HG03025 (cell line): ENCODE measurements around the gene PNPLA2.

Experiments used
- ATAC-seq: cut with Tn5 transposase; IDR thresholded peaks from one replicate; pipeline ENCODE4 v1.9.1; 2021; ENCODE audit warnings: mild to moderate bottlenecking, moderate library complexity; ENCODE audit not compliant: unreplicated experiment, low FRiP score

PNPLA2 gene

GRCh38 chr11:839875-840617, 21.3 kb downstream of the PNPLA2 start:
- ATAC-seq, result no peak

GRCh38 chr11:841981-842369, 23.3 kb downstream of the PNPLA2 start:
- peak; percentile 21 for ATAC-seq

- ATAC-seq, result peak; percentile 52
These were observed 23.8 kb downstream of the PNPLA2 start, which contains the start of the genes POLR2L and TSPAN4 for GRCh38 chr11:842370-843002. Gene POLR2L, minus strand, starts transcription at chr11:842529. Its CDS starts 21 bp downstream, at chr11:842508. Gene TSPAN4, plus strand, starts transcription at chr11:842852. Its CDS starts 7,453 bp downstream, at chr11:850305.

GRCh38 chr11:843086-843734, 24.5 kb downstream of the PNPLA2 start:
- ATAC-seq, result peak; percentile 2

- ATAC-seq, result no peak
These were observed 25.3 kb downstream of the PNPLA2 start for GRCh38 chr11:843818-844692.

GRCh38 chr11:844693-845644, 26.3 kb downstream of the PNPLA2 start:
- no peak for ATAC-seq

GRCh38 chr11:845872-846495, 27.3 kb downstream of the PNPLA2 start:
- no peak for ATAC-seq

- no peak for ATAC-seq
These were observed 27.9 kb downstream of the PNPLA2 start for GRCh38 chr11:846496-847098.

GRCh38 chr11:847876-848275, 29.2 kb downstream of the PNPLA2 start:
- no peak for ATAC-seq

GRCh38 chr11:848380-848931, 29.7 kb downstream of the PNPLA2 start:
- no peak for ATAC-seq

- no peak for ATAC-seq
These were observed 30.6 kb downstream of the PNPLA2 start for GRCh38 chr11:849104-849824.

- no peak for ATAC-seq
These were observed 31.4 kb downstream of the PNPLA2 start for GRCh38 chr11:849951-850774.

GRCh38 chr11:850775-851763, 32.4 kb downstream of the PNPLA2 start:
- no peak for ATAC-seq

GRCh38 chr11:852762-853161, 34.0 kb downstream of the PNPLA2 start:
- ATAC-seq, result no peak

- no peak for ATAC-seq
These were observed 35.2 kb downstream of the PNPLA2 start for GRCh38 chr11:853682-854448.
